ENCODE data around the gene GRHPR. TPM values are rescaled to one million over a fixed set of nuclear protein-coding genes. Genes with fewer than 3 reads are reported as not detected.

Gene GRHPR
- total RNA-seq, 1 donor from 2014 or later: 116 TPM

DNA sequence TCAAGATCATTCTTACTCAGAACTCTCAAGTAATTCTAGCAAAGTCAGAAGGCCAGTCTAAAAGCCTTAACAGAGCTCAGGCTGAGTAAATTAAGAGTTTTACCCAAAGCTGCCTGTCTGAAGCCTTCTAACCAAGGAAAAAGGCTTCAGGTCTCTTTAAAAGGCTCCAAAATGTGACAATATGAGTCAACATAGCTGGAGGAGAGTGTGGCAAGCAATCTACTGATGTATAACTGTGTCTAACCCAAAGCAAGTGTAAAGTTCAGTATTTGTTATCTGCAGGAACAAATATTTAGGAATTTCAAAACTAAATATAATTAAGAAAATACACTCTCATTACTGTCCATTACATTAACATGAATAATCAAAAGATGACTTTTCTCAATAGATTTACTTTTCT, 31.7 kb downstream of the GRHPR start:
- Histone ChIP-seq H3K9ac (no peak overlapping the region), H4K20me1 (ENCODE audit: low read depth) (peaks cover 42% of the 10 kb centered on the region), H3K27me3 (no peaks in the 10 kb centered on the region), H3K4me2 (no peak overlapping the region), H3K27ac (no peak overlapping the region), H2AFZ (replicated peaks) (no peak overlapping the region), H3K36me3 (no peaks in the 10 kb centered on the region), H3K4me1 (peaks cover 14% of the 10 kb centered on the region), H3K9me3 (ENCODE audit: low read depth) (no peaks in the 10 kb centered on the region), H3F3A (ENCODE audit: low read depth) (peaks cover 29% of the 10 kb centered on the region), H3K4me3 (no peak overlapping the region), H3K79me2 (ENCODE audit: low read depth) (peaks cover 96% of the 10 kb centered on the region)
- Mint-ChIP-seq H3K4me1 (peaks cover 8% of the 10 kb centered on the region), H3K4me3 (no peak overlapping the region), H3K36me3 (peaks cover 48% of the 10 kb centered on the region), H3K27me3 (ENCODE audit: insufficient read depth, low read depth) (no peaks in the 10 kb centered on the region), H3K9me3 (peaks cover 15% of the 10 kb centered on the region), H3K27ac (no peak overlapping the region)
- no peak for TF ChIP-seq EZH2phosphoT487 (IDR thresholded peaks at IDR 0.05)
- TF ChIP-seq, protein P1, sequence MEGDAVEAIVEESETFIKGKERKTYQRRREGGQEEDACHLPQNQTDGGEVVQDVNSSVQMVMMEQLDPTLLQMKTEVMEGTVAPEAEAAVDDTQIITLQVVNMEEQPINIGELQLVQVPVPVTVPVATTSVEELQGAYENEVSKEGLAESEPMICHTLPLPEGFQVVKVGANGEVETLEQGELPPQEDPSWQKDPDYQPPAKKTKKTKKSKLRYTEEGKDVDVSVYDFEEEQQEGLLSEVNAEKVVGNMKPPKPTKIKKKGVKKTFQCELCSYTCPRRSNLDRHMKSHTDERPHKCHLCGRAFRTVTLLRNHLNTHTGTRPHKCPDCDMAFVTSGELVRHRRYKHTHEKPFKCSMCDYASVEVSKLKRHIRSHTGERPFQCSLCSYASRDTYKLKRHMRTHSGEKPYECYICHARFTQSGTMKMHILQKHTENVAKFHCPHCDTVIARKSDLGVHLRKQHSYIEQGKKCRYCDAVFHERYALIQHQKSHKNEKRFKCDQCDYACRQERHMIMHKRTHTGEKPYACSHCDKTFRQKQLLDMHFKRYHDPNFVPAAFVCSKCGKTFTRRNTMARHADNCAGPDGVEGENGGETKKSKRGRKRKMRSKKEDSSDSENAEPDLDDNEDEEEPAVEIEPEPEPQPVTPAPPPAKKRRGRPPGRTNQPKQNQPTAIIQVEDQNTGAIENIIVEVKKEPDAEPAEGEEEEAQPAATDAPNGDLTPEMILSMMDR (IDR thresholded peaks at IDR 0.05): no peak
- no peak for TF ChIP-seq EZH2 (IDR thresholded peaks at IDR 0.05)
- no peak for DNase-seq (ENCODE audit: low spot score)

DNA sequence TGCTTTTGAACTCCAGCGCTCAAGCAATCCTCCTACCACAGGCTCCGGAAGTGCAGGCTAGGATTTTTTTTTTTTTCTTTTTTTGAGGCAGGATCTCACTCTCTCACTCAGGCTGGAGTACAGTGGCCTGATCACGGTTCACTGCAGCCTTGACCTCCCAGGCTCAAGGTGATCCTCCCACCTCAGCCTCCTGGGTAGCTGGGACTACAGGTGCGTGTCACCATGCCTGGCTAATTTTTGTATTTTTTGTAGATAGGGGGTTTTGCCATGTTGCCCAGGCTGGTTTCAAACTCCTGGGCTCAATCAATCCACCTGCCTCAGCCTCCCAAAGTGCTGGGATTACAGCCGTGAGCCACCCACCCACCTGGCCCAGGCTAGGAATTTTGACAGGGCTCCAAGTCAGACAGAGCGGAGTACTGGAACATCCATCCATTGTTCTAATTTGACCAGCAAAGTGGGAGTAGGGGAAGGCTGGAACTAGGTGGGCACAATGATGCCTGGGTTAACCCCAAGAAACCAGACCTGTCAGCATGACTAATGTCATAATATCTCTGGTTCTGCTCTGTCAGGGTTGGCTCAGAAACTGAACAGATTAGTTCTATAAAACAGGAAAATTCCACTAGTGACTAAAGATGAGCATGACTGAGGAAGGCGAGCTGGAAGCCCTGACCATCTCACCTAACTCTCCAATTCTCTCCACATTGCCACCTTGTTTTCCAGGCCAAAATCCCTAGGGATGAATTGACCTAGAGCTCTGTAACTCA, 33.6 kb downstream of the GRHPR start:
- TF ChIP-seq EZH2phosphoT487 (IDR thresholded peaks at IDR 0.05): no peak
- TF ChIP-seq, protein P1 (IDR thresholded peaks at IDR 0.05): no peak
- no peak for TF ChIP-seq EZH2 (IDR thresholded peaks at IDR 0.05)
- H3K4me1 ChIP-seq: no peaks in the 10 kb centered on the region
- peaks cover 14% of the 10 kb centered on the region for H3F3A ChIP-seq (ENCODE audit: low read depth)
- H3K9ac ChIP-seq: no peak overlapping the region
- peaks cover 48% of the 10 kb centered on the region for H3K36me3 Mint-ChIP-seq
- no peak overlapping the region for H3K4me3 ChIP-seq
- no peak overlapping the region for H2AFZ ChIP-seq (replicated peaks)
- H3K27me3 Mint-ChIP-seq (ENCODE audit: insufficient read depth, low read depth): no peaks in the 10 kb centered on the region
- no peak for DNase-seq (ENCODE audit: low spot score)
- peaks cover 53% of the 10 kb centered on the region for H4K20me1 ChIP-seq (ENCODE audit: low read depth)
- H3K27ac ChIP-seq: no peak overlapping the region
- no peaks in the 10 kb centered on the region for H3K9me3 ChIP-seq (ENCODE audit: low read depth)
- peaks cover 15% of the 10 kb centered on the region for H3K9me3 Mint-ChIP-seq
- H3K79me2 ChIP-seq (ENCODE audit: low read depth): peaks cover 100% of the 10 kb centered on the region
- H3K4me1 Mint-ChIP-seq: peaks cover under 1% of the 10 kb centered on the region
- H3K27ac Mint-ChIP-seq: no peak overlapping the region
- no peaks in the 10 kb centered on the region for H3K27me3 ChIP-seq
- H3K36me3 ChIP-seq: no peaks in the 10 kb centered on the region
- H3K4me3 Mint-ChIP-seq: no peak overlapping the region
- no peak overlapping the region for H3K4me2 ChIP-seq

DNA sequence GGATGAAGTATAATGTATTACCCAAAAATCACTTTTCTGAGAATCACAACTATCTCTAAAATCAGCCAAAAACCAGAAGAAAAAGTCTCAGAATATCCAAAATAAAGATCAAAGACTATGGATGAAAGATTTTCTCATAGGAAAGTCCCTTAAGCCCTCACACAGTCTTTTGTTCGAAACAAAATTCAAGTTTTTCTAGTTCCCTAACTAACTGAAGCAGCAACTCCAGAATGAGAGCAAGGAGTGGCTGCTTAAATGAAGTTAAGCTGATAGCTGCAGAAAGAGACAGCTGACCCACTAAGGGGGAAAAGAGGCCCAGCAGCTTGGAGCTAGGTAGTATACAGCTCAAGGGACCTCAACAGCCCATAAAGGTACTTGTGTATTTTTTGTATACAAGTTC, 34.3 kb downstream of the GRHPR start:
- Histone ChIP-seq H3K27me3 (no peaks in the 10 kb centered on the region), H3K36me3 (no peaks in the 10 kb centered on the region), H3K4me1 (no peaks in the 10 kb centered on the region), H3K9ac (no peak overlapping the region), H3K27ac (no peak overlapping the region), H2AFZ (replicated peaks) (no peak overlapping the region), H3K79me2 (ENCODE audit: low read depth) (peaks cover 100% of the 10 kb centered on the region), H3K4me2 (no peak overlapping the region), H4K20me1 (ENCODE audit: low read depth) (peaks cover 61% of the 10 kb centered on the region), H3K4me3 (no peak overlapping the region), H3F3A (ENCODE audit: low read depth) (peaks cover 10% of the 10 kb centered on the region), H3K9me3 (ENCODE audit: low read depth) (no peaks in the 10 kb centered on the region)
- TF ChIP-seq, protein P1 (IDR thresholded peaks at IDR 0.05): no peak
- TF ChIP-seq EZH2 (IDR thresholded peaks at IDR 0.05): no peak
- TF ChIP-seq EZH2phosphoT487 (IDR thresholded peaks at IDR 0.05): no peak
- Mint-ChIP-seq H3K27me3 (ENCODE audit: insufficient read depth, low read depth) (no peaks in the 10 kb centered on the region), H3K4me1 (peaks cover 2% of the 10 kb centered on the region), H3K9me3 (peaks cover 15% of the 10 kb centered on the region), H3K4me3 (no peak overlapping the region), H3K36me3 (peaks cover 46% of the 10 kb centered on the region), H3K27ac (no peak overlapping the region)
- DNase-seq (ENCODE audit: low spot score): no peak

Data from neural progenitor cell (in vitro differentiated cells).